HepG2 (cell line): ENCODE data around the gene DDC. TPM values are rescaled to one million over a fixed set of nuclear protein-coding genes. Genes with fewer than 3 reads are reported as not detected.

ENCODE experiments used
- AGO1 ChIP-seq: fragments of 200-400 bp; formaldehyde crosslinking; IDR thresholded peaks from 2 replicates; pipeline ENCODE4 v1.6.1; 2017; ENCODE audit warnings: mild to moderate bottlenecking, low read depth, low read length, moderate library complexity; ENCODE audit not compliant: poor library complexity, severe bottlenecking
- ARNT ChIP-seq: fragments of 450-650 bp; IDR thresholded peaks from 2 replicates; pipeline ENCODE4 v1.6.1; 2017
- ATF2 ChIP-seq: sonication (generic); formaldehyde crosslinking; IDR thresholded peaks from 2 replicates; pipeline ENCODE4 v1.4.0; 2020; ENCODE audit warnings: missing genetic modification reagents
- CC2D1A ChIP-seq: sonication (generic); formaldehyde crosslinking; IDR thresholded peaks from 2 replicates; pipeline ENCODE4 v1.8.1; 2023; ENCODE audit warnings: mild to moderate bottlenecking, missing genetic modification reagents
- EEA1 ChIP-seq: sonication (generic); formaldehyde crosslinking; IDR thresholded peaks from 2 replicates; pipeline ENCODE4 v1.5.1; 2020; ENCODE audit warnings: mild to moderate bottlenecking, missing genetic modification reagents, borderline replicate concordance
- ERF ChIP-seq: IDR thresholded peaks from 2 replicates; pipeline ENCODE4 v1.6.1; 2018; ENCODE audit warnings: missing biosample characterization, missing genetic modification reagents
- FOSL2 ChIP-seq: sonication (generic); formaldehyde crosslinking; IDR thresholded peaks from 2 replicates; pipeline ENCODE4 v1.4.0; 2020; ENCODE audit warnings: missing genetic modification reagents
- GFI1 ChIP-seq: sonication (generic); formaldehyde crosslinking; IDR thresholded peaks from 2 replicates; pipeline ENCODE4 v1.5.0; 2020; ENCODE audit warnings: missing genetic modification reagents, mild to moderate bottlenecking, borderline replicate concordance
- KLF9 ChIP-seq: IDR thresholded peaks from 2 replicates; pipeline ENCODE4 v1.6.1; 2016; ENCODE audit warnings: low read depth
- PAF1 ChIP-seq: IDR thresholded peaks from 2 replicates; pipeline ENCODE4 v1.6.1; 2016; ENCODE audit warnings: missing genetic modification reagents, missing compliant biosample characterization
- RARG ChIP-seq: sonication (generic); formaldehyde crosslinking; IDR thresholded peaks from 2 replicates; pipeline ENCODE4 v1.4.0; 2020; ENCODE audit warnings: low read depth, mild to moderate bottlenecking, missing genetic modification reagents
- RORA ChIP-seq: sonication (generic); formaldehyde crosslinking; IDR thresholded peaks from 2 replicates; pipeline ENCODE4 v1.5.0; 2020; ENCODE audit warnings: mild to moderate bottlenecking, missing genetic modification reagents, moderate library complexity
- SAFB2 ChIP-seq: sonication (generic); formaldehyde crosslinking; IDR thresholded peaks from 2 replicates; pipeline ENCODE4 v1.5.1; 2020; ENCODE audit warnings: missing genetic modification reagents, low read depth, mild to moderate bottlenecking, borderline replicate concordance
- SP2 ChIP-seq: sonication (generic); formaldehyde crosslinking; IDR thresholded peaks from 2 replicates; pipeline ENCODE4 v1.5.1; 2020; ENCODE audit warnings: mild to moderate bottlenecking, missing genetic modification reagents
- XBP1 ChIP-seq: sonication (generic); formaldehyde crosslinking; IDR thresholded peaks from 2 replicates; pipeline ENCODE4 v1.5.0; 2020; ENCODE audit warnings: missing genetic modification reagents
- ZNF180 ChIP-seq: sonication (generic); formaldehyde crosslinking; IDR thresholded peaks from 2 replicates; pipeline ENCODE4 v1.4.0; 2020; ENCODE audit warnings: low read depth, missing genetic modification reagents, borderline replicate concordance
- ZNF615 ChIP-seq: sonication (generic); formaldehyde crosslinking; IDR thresholded peaks from 2 replicates; pipeline ENCODE4 v1.5.0; 2020; ENCODE audit warnings: mild to moderate bottlenecking, missing genetic modification reagents, borderline replicate concordance
- ZNF75D ChIP-seq: sonication (generic); formaldehyde crosslinking; IDR thresholded peaks from 2 replicates; pipeline ENCODE4 v1.8.1; 2023; ENCODE audit warnings: missing genetic modification reagents, mild to moderate bottlenecking, borderline replicate concordance
- ZNF766 ChIP-seq: sonication (generic); formaldehyde crosslinking; IDR thresholded peaks from 2 replicates; pipeline ENCODE4 v1.5.0; 2020; ENCODE audit warnings: missing genetic modification reagents, borderline replicate concordance
- ZNF841 ChIP-seq: sonication (generic); formaldehyde crosslinking; IDR thresholded peaks from 2 replicates; pipeline ENCODE4 v1.8.1; 2023; ENCODE audit warnings: missing genetic modification reagents, borderline replicate concordance
- polyA plus RNA-seq, 8 experiments: library from polyadenylated mRNA; depleted of rRNA in 3 of 8; stranded (reverse) in 7 of 8; unstranded in 1 of 8; fragments of >200 nt; fragmentation: Illumina TruSeq in 4 of 8; extraction: Trizol in 4 of 8; gene quantifications; 2 replicates each; pipeline versions ENCODE4 v1.2.1 to v1.2.3, GENCODE V29; 2011 to 2016; ENCODE audit warnings: low read depth in 4 of 8, missing spikeins in 1 of 8, mixed read lengths in 1 of 8; ENCODE audit not compliant: insufficient read depth in 1 of 8
- total RNA-seq, 5 experiments: library from RNA; depleted of rRNA; stranded (reverse); fragments of >200 nt; fragmentation: Illumina TruSeq; extraction: Trizol; gene quantifications; 2 replicates each; pipeline ENCODE4 v1.2.3, GENCODE V29; 2016; ENCODE audit warnings: low read depth in 1 of 5
- TF ChIP-seq, protein P1 (sequence below): sonication (generic); formaldehyde crosslinking; IDR thresholded peaks from 2 replicates; pipeline ENCODE4 v1.4.0; 2020; ENCODE audit warnings: missing genetic modification reagents, borderline replicate concordance
- TF ChIP-seq, protein P2 (sequence below): sonication (generic); formaldehyde crosslinking; IDR thresholded peaks from 2 replicates; pipeline ENCODE4 v1.5.0; 2020; ENCODE audit warnings: mild to moderate bottlenecking, missing genetic modification reagents

The DDC gene
- total and polyA plus RNA-seq, 2 of the 13 experiments (the other 11 are each of a cell fraction or from before 2014, with no cell fraction given): 11.7 to 93.3 TPM

DNA sequence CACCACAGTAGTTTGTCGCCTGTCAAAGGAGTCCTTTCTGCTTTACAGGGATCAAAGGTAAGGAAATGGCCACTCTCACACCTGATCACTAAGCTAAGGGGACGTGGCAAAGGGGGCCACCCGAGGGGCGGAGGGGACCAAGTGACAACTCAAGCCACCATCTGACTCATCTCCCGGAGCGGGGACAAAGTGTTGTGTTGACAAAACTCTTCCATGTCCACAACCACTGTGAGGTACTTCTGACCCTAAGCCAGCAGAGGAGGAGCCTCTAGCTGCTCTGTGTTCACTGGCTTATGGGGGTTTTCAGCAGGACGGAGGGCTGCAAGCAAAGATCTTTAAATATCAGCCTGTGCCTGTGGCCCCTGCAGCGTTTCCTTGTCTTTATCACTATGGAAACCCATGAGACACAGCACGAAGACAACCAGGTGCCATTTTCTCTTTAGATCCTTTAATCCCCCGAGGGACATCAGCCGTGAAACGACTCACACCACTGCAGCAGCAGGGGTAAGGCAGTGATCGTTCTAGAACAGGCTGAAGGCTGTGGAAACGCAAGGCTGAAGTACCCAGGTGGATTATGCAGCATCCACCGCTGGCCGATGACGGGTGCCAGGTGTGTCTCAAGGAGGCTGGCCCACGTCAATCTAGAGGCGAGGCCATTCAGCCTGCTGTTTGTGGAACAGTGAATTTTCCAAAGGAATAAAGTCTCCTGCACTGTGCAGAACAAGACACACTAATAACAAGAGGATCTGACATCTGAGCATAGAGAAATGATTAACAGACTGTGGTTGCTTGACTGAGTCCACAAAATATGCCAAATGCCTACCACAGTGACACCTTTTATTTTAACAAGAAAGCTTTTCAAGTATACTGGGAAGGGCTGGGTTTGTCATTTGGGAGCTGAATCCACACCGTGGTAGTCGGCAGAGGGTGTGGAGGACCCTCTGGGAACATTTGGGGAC is 26.6 kb upstream of the DDC start (continued):
- 0 out of 2 replicates have a peak, but pooled peaks have one; percentile 21 for TF ChIP-seq ATF2
- no peak for TF ChIP-seq CC2D1A
- no peak for TF ChIP-seq ZNF766 (CRISPR knock-in tag)
- TF ChIP-seq RARG (CRISPR knock-in tag): no peak
- no peak for TF ChIP-seq EEA1 (CRISPR knock-in tag)
- no peak for TF ChIP-seq ZNF841
- TF ChIP-seq GFI1 (CRISPR knock-in tag): peak; percentile 62; the same call in 1 of the 2 replicates
- no peak for TF ChIP-seq ARNT
- no peak for TF ChIP-seq KLF9 (CRISPR knock-in tag)
- TF ChIP-seq, protein P1, sequence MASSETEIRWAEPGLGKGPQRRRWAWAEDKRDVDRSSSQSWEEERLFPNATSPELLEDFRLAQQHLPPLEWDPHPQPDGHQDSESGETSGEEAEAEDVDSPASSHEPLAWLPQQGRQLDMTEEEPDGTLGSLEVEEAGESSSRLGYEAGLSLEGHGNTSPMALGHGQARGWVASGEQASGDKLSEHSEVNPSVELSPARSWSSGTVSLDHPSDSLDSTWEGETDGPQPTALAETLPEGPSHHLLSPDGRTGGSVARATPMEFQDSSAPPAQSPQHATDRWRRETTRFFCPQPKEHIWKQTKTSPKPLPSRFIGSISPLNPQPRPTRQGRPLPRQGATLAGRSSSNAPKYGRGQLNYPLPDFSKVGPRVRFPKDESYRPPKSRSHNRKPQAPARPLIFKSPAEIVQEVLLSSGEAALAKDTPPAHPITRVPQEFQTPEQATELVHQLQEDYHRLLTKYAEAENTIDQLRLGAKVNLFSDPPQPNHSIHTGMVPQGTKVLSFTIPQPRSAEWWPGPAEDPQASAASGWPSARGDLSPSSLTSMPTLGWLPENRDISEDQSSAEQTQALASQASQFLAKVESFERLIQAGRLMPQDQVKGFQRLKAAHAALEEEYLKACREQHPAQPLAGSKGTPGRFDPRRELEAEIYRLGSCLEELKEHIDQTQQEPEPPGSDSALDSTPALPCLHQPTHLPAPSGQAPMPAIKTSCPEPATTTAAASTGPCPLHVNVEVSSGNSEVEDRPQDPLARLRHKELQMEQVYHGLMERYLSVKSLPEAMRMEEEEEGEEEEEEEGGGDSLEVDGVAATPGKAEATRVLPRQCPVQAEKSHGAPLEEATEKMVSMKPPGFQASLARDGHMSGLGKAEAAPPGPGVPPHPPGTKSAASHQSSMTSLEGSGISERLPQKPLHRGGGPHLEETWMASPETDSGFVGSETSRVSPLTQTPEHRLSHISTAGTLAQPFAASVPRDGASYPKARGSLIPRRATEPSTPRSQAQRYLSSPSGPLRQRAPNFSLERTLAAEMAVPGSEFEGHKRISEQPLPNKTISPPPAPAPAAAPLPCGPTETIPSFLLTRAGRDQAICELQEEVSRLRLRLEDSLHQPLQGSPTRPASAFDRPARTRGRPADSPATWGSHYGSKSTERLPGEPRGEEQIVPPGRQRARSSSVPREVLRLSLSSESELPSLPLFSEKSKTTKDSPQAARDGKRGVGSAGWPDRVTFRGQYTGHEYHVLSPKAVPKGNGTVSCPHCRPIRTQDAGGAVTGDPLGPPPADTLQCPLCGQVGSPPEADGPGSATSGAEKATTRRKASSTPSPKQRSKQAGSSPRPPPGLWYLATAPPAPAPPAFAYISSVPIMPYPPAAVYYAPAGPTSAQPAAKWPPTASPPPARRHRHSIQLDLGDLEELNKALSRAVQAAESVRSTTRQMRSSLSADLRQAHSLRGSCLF: no peak
- no peak for TF ChIP-seq SP2 (CRISPR knock-in tag)
- no peak for TF ChIP-seq SAFB2 (CRISPR knock-in tag)
- TF ChIP-seq PAF1 (CRISPR knock-in tag): no peak
- no peak for TF ChIP-seq ZNF615 (CRISPR knock-in tag)
- TF ChIP-seq, protein P2, sequence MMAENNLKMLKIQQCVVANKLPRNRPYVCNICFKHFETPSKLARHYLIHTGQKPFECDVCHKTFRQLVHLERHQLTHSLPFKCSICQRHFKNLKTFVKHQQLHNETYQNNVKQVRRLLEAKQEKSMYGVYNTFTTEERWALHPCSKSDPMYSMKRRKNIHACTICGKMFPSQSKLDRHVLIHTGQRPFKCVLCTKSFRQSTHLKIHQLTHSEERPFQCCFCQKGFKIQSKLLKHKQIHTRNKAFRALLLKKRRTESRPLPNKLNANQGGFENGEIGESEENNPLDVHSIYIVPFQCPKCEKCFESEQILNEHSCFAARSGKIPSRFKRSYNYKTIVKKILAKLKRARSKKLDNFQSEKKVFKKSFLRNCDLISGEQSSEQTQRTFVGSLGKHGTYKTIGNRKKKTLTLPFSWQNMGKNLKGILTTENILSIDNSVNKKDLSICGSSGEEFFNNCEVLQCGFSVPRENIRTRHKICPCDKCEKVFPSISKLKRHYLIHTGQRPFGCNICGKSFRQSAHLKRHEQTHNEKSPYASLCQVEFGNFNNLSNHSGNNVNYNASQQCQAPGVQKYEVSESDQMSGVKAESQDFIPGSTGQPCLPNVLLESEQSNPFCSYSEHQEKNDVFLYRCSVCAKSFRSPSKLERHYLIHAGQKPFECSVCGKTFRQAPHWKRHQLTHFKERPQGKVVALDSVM (CRISPR knock-in tag): 0 out of 2 replicates have a peak, but pooled peaks have one; percentile 20
- no peak for TF ChIP-seq XBP1 (CRISPR knock-in tag)
- TF ChIP-seq AGO1: no peak
- no peak for TF ChIP-seq ZNF75D
- no peak for TF ChIP-seq RORA (CRISPR knock-in tag)
- TF ChIP-seq ZNF180 (CRISPR knock-in tag): no peak
- peak; percentile 50; the same call in 1 of the 2 replicates for TF ChIP-seq ERF (CRISPR knock-in tag)
- peak; percentile 94 for TF ChIP-seq FOSL2 (CRISPR knock-in tag)
